LNCaP clone FGC (cell line): Measurements from ENCODE around the gene TOMT.

Source experiments
- DNase-seq: peaks from one replicate; pipeline ENCODE4 v3.0.0-alpha.2; 2011; ENCODE audit warnings: low read depth
- H3K4me3 ChIP-seq: 2 replicates; pipeline ENCODE4 v1.5.1; 2011; ENCODE audit warnings: mild to moderate bottlenecking, low read depth, low read length, control low read depth
- CTCF ChIP-seq: IDR thresholded peaks from 2 replicates; pipeline ENCODE4 v1.5.1; 2012; ENCODE audit warnings: mild to moderate bottlenecking; ENCODE audit not compliant: control insufficient read depth, insufficient read depth; ENCODE audit errors: extremely low read depth

TOMT gene

GRCh38 chr11:72085621-72086351 is 19.9 kb upstream of the TOMT start:
- no peak for DNase-seq
- no peak overlapping the region for H3K4me3 ChIP-seq
- TF ChIP-seq CTCF, result no peak

- DNase-seq, result no peak
- no peak for TF ChIP-seq CTCF
- H3K4me3 ChIP-seq, result no peak overlapping the region
Measured at GRCh38 chr11:72088076-72088808, 17.5 kb upstream of the TOMT start.

GRCh38 chr11:72091292-72091691 is 14.4 kb upstream of the TOMT start:
- DNase-seq, result peak; percentile 35
- TF ChIP-seq CTCF, result peak; percentile 96
- H3K4me3 ChIP-seq, result no peak overlapping the region

- TF ChIP-seq CTCF, result no peak
- H3K4me3 ChIP-seq, result no peak overlapping the region
- no peak for DNase-seq
Measured at GRCh38 chr11:72098741-72099140, 7.0 kb upstream of the TOMT start.

GRCh38 chr11:72100009-72100408 is 5.7 kb upstream of the TOMT start:
- no peak overlapping the region for H3K4me3 ChIP-seq
- DNase-seq, result no peak
- no peak for TF ChIP-seq CTCF

GRCh38 chr11:72100462-72100861 is 5.3 kb upstream of the TOMT start:
- DNase-seq, result no peak
- no peak overlapping the region for H3K4me3 ChIP-seq
- no peak for TF ChIP-seq CTCF
